Trophoblast cell (in vitro differentiated cells and primary cell): ENCODE measurements around the gene TENM3.

Experiments used
- DNase-seq, 2 donors: peaks; one replicate each; pipeline ENCODE4 v3.0.0-alpha.2; 2016
- H2AFZ ChIP-seq: 2 replicates; pipeline ENCODE4 v1.6.1; 2013; ENCODE audit warnings: low read length, moderate library complexity, mild to moderate bottlenecking; ENCODE audit not compliant: insufficient read depth, poor library complexity
- H2AK5ac ChIP-seq: 2 replicates; pipeline ENCODE4 v1.6.1; 2013; ENCODE audit warnings: mild to moderate bottlenecking, low read length
- H2BK120ac ChIP-seq: 2 replicates; pipeline ENCODE4 v1.6.1; 2013; ENCODE audit warnings: low read length, mild to moderate bottlenecking, moderate library complexity; ENCODE audit not compliant: insufficient read depth, poor library complexity
- H2BK12ac ChIP-seq: 2 replicates; pipeline ENCODE4 v1.6.1; 2013; ENCODE audit warnings: mild to moderate bottlenecking, low read length, moderate library complexity
- H2BK5ac ChIP-seq: 2 replicates; pipeline ENCODE4 v1.6.1; 2013; ENCODE audit warnings: low read length, low read depth, moderate library complexity, mild to moderate bottlenecking; ENCODE audit not compliant: poor library complexity
- H3K14ac ChIP-seq: 2 replicates; pipeline ENCODE4 v1.6.1; 2013; ENCODE audit warnings: mild to moderate bottlenecking, low read length
- H3K18ac ChIP-seq: 2 replicates; pipeline ENCODE4 v1.6.1; 2013; ENCODE audit warnings: mild to moderate bottlenecking, low read length
- H3K23ac ChIP-seq: 2 replicates; pipeline ENCODE4 v1.6.1; 2013; ENCODE audit warnings: low read length
- H3K27ac ChIP-seq: 2 replicates; pipeline ENCODE4 v1.5.1; 2013; ENCODE audit warnings: low read depth, mild to moderate bottlenecking, inconsistent platforms, low read length, moderate library complexity
- H3K27me3 ChIP-seq: 2 replicates; pipeline ENCODE4 v1.6.1; 2013; ENCODE audit warnings: inconsistent platforms, mild to moderate bottlenecking, low read length, moderate library complexity; ENCODE audit not compliant: insufficient read depth
- H3K36me3 ChIP-seq, 2 experiments: 1 replicate in 1 of 2; 2 replicates in 1 of 2; pipeline ENCODE4 v1.6.1; 2013; ENCODE audit warnings: low read length in 2 of 2, mild to moderate bottlenecking in 2 of 2, moderate library complexity in 1 of 2; ENCODE audit not compliant: insufficient read depth in 2 of 2, control insufficient read depth in 1 of 2
- H3K4ac ChIP-seq: 2 replicates; pipeline ENCODE4 v1.6.1; 2013; ENCODE audit warnings: low read depth, mild to moderate bottlenecking, low read length, moderate library complexity
- H3K4me1 ChIP-seq, 2 experiments: 1 replicate in 1 of 2; 2 replicates in 1 of 2; pipeline ENCODE4 v1.6.1; 2013; ENCODE audit warnings: low read length in 2 of 2, mild to moderate bottlenecking in 2 of 2, moderate library complexity in 1 of 2; ENCODE audit not compliant: insufficient read depth in 2 of 2, control insufficient read depth in 1 of 2
- H3K4me2 ChIP-seq: 2 replicates; pipeline ENCODE4 v1.6.1; 2013; ENCODE audit warnings: inconsistent platforms, mild to moderate bottlenecking, low read length, moderate library complexity
- H3K4me3 ChIP-seq: 2 replicates; pipeline ENCODE4 v1.5.1; 2013; ENCODE audit warnings: mild to moderate bottlenecking, low read depth, low read length, inconsistent platforms
- H3K79me1 ChIP-seq: one replicate; pipeline ENCODE4 v1.6.1; 2013; ENCODE audit warnings: low read length
- H3K79me2 ChIP-seq: 2 replicates; pipeline ENCODE4 v1.6.1; 2013; ENCODE audit warnings: low read length, mild to moderate bottlenecking; ENCODE audit not compliant: control insufficient read depth, insufficient read depth, poor library complexity
- H3K9ac ChIP-seq: 2 replicates; pipeline ENCODE4 v1.6.1; 2013; ENCODE audit warnings: mild to moderate bottlenecking, low read length
- H3K9me3 ChIP-seq: 2 replicates; pipeline ENCODE4 v1.6.1; 2013; ENCODE audit warnings: low read depth, mild to moderate bottlenecking, control low read depth, inconsistent platforms, low read length; ENCODE audit not compliant: insufficient read depth
- H4K12ac ChIP-seq: 2 replicates; pipeline ENCODE4 v1.6.1; 2013; ENCODE audit warnings: low read depth, mild to moderate bottlenecking, low read length, moderate library complexity
- H4K8ac ChIP-seq: 2 replicates; pipeline ENCODE4 v1.6.1; 2013; ENCODE audit warnings: low read depth, mild to moderate bottlenecking, low read length, moderate library complexity
- H4K91ac ChIP-seq: one replicate; pipeline ENCODE4 v1.6.1; 2013; ENCODE audit warnings: low read depth, mild to moderate bottlenecking, low read length, moderate library complexity
- WGBS: extraction: QIAGEN DNeasy Blood & Tissue Kit; methylation state at CpG from one replicate; pipeline ENCODE4 v1.1.7; 2013; ENCODE audit warnings: missing lambda C conversion rate; ENCODE audit not compliant: insufficient read length, insufficient coverage; ENCODE audit errors: extremely low coverage; 5-methylcytosine and 5-hydroxymethylcytosine counted together

The TENM3 gene

DNA sequence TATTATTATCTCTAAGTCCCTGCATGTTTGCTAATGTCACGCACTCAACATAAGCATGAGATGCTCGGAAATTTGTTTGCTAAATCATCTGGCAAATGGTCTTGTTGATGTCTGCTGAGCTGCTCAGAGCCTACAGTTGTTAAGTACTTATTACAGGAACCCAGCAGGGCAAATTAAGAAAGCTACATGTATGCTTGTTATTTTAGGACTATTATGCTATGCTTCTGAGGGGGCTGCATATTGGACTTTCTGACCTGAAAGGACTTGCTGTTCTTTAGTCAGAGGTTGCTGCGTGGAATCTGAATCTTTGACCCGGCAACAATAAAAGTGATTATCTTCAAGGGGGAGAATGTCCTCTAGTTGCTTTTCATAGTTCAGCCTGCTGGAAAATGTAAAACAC, 36.3 kb upstream of the TENM3 start:
- Histone ChIP-seq H3K4me1 (peaks cover 38 to 46% of the 10 kb centered on the region in 2 experiments), H4K12ac (no peak overlapping the region), H3K4me2 (no peak overlapping the region), H3K27me3 (no peaks in the 10 kb centered on the region), H3K79me1 (peaks cover 27% of the 10 kb centered on the region), H2BK12ac (peak overlapping the region; percentile 51), H4K8ac (no peak overlapping the region), H3K4me3 (no peak overlapping the region), H3K23ac (no peak overlapping the region), H3K14ac (no peak overlapping the region), H3K79me2 (peaks cover 19% of the 10 kb centered on the region), H2AK5ac (no peak overlapping the region), H3K4ac (peak overlapping the region; percentile 29), H3K36me3 (peaks cover 2% of the 10 kb centered on the region in 2 experiments), H3K27ac (peak overlapping the region; percentile 84), H3K9me3 (no peaks in the 10 kb centered on the region), H4K91ac (no peak overlapping the region), H2AFZ (no peak overlapping the region), H2BK120ac (peak overlapping the region; percentile 43), H2BK5ac (no peak overlapping the region), H3K18ac (no peak overlapping the region), H3K9ac (no peak overlapping the region)
- WGBS: no CpG with 5 or more reads among the region's 4 CpGs
- peak in 1 of 2 donors; percentile 53 for DNase-seq

- Histone ChIP-seq H4K8ac (no peak overlapping the region), H2AK5ac (no peak overlapping the region), H3K14ac (no peak overlapping the region), H3K4me3 (no peak overlapping the region), H3K18ac (no peak overlapping the region), H3K23ac (no peak overlapping the region), H3K9ac (no peak overlapping the region), H3K9me3 (no peaks in the 10 kb centered on the region), H2BK5ac (no peak overlapping the region), H3K79me2 (peaks cover 18% of the 10 kb centered on the region), H2BK12ac (no peak overlapping the region), H3K4me1 (peaks cover 40 to 50% of the 10 kb centered on the region in 2 experiments), H2BK120ac (no peak overlapping the region), H3K79me1 (peaks cover 29% of the 10 kb centered on the region), H3K27ac (peak overlapping the region; percentile 94), H3K36me3 (peaks cover 2% of the 10 kb centered on the region in 2 experiments), H3K4ac (no peak overlapping the region), H4K12ac (no peak overlapping the region), H3K27me3 (no peaks in the 10 kb centered on the region), H2AFZ (no peak overlapping the region), H4K91ac (no peak overlapping the region), H3K4me2 (no peak overlapping the region)
- peak; percentile 63 to 95 for DNase-seq
- no CpG with 5 or more reads among the region's 2 CpGs for WGBS
Observed at GRCh38 chr4:182207830-182208396, 35.3 kb upstream of the TENM3 start.

DNA sequence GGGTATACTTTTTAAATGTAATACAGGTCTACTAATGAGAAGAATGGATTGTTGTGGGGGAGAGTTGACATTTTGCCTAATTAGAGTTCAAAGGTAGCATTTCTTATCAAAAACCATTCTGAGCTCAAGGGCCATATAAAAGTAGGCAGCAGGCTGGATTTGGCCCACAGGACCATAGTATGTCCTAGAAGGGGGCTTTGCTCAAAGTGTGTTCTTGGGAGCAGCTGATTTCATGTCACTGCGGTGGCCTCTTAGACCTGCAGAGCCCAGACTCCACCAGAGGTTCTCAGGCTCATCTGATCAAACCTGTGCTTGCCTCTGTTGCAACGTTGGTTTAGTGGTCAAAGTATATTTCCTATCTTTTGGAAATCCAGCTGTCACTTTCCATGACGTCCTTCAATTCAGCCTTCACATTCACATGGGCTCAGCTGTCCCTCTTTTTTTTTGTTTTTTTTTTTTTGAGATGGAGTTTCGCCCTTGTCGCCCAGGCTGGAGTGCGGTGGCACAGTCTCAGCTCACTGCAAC, 34.6 kb upstream of the TENM3 start:
- Histone ChIP-seq H3K27ac (peak overlapping the region; percentile 94), H4K91ac (peak overlapping the region; percentile 88), H4K12ac (peak overlapping the region; percentile 81), H3K79me2 (peaks cover 14% of the 10 kb centered on the region), H4K8ac (peak overlapping the region; percentile 78), H3K9ac (no peak overlapping the region), H3K18ac (peak overlapping the region; percentile 90), H3K27me3 (no peaks in the 10 kb centered on the region), H2AK5ac (peak overlapping the region; percentile 59), H3K4me1 (peaks cover 36 to 45% of the 10 kb centered on the region in 2 experiments), H3K9me3 (no peaks in the 10 kb centered on the region), H3K79me1 (peaks cover 25% of the 10 kb centered on the region), H3K4me3 (no peak overlapping the region), H2BK12ac (peak overlapping the region; percentile 95), H2BK120ac (peak overlapping the region; percentile 94), H3K14ac (peak overlapping the region; percentile 88), H3K4ac (peak overlapping the region; percentile 84), H3K36me3 (peaks cover 2% of the 10 kb centered on the region in 2 experiments), H3K4me2 (peak overlapping the region; percentile 46), H2AFZ (no peak overlapping the region), H2BK5ac (peak overlapping the region; percentile 97), H3K23ac (no peak overlapping the region)
- no CpG with 5 or more reads among the region's 6 CpGs for WGBS
- peak in 1 of 2 donors; percentile 24 for DNase-seq

- Histone ChIP-seq H2BK5ac (no peak overlapping the region), H4K91ac (no peak overlapping the region), H3K27ac (peak overlapping the region; percentile 79), H3K36me3 (peaks cover 2 to 5% of the 10 kb centered on the region in 2 experiments), H3K14ac (no peak overlapping the region), H2BK12ac (peak overlapping the region; percentile 90), H3K9ac (no peak overlapping the region), H3K9me3 (no peaks in the 10 kb centered on the region), H3K27me3 (no peaks in the 10 kb centered on the region), H2AK5ac (no peak overlapping the region), H2AFZ (no peak overlapping the region), H4K8ac (no peak overlapping the region), H3K4me2 (peak overlapping the region; percentile 35), H3K23ac (no peak overlapping the region), H4K12ac (no peak overlapping the region), H3K4ac (no peak overlapping the region), H3K79me2 (peaks cover 15% of the 10 kb centered on the region), H3K79me1 (peaks cover 21% of the 10 kb centered on the region), H3K4me1 (peaks cover 22 to 26% of the 10 kb centered on the region in 2 experiments), H3K4me3 (no peak overlapping the region), H2BK120ac (peak overlapping the region; percentile 60), H3K18ac (no peak overlapping the region)
- WGBS: no CpG with 5 or more reads among the region's 11 CpGs
- peak; percentile 82 to 83 for DNase-seq
Observed at GRCh38 chr4:182212211-182212761, 30.9 kb upstream of the TENM3 start.
